Stimulated activated naive CD8-positive, alpha-beta T cell treated with anti-CD3 and anti-CD28 coated beads, Interleukin-15, Interleukin-2, amounts not matched to agents 100 U/mL and 50 U/mL, for 24 hours (primary cell): Measurements from ENCODE around the gene NRIP2.
A peak's percentile ranks its signal among the peaks of the same experiment; 100 is the strongest.
"Not testable (repeated sequence)": the region's sequence is repeated elsewhere in the genome, so short reads cannot be mapped to it uniquely, and the experiment has no call there.

Experiments used
- ATAC-seq: fragments of 150-1000 bp; cut with Tn5 transposase; one replicate; pipeline ENCODE4 v1.10.0; 2021
- DNase-seq: peaks from one replicate; pipeline ENCODE4 v3.0.0; 2021

The NRIP2 gene, protein sequence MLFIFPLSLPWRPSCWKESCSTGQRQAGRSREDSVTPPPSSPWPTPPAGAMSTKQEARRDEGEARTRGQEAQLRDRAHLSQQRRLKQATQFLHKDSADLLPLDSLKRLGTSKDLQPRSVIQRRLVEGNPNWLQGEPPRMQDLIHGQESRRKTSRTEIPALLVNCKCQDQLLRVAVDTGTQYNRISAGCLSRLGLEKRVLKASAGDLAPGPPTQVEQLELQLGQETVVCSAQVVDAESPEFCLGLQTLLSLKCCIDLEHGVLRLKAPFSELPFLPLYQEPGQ

DNA sequence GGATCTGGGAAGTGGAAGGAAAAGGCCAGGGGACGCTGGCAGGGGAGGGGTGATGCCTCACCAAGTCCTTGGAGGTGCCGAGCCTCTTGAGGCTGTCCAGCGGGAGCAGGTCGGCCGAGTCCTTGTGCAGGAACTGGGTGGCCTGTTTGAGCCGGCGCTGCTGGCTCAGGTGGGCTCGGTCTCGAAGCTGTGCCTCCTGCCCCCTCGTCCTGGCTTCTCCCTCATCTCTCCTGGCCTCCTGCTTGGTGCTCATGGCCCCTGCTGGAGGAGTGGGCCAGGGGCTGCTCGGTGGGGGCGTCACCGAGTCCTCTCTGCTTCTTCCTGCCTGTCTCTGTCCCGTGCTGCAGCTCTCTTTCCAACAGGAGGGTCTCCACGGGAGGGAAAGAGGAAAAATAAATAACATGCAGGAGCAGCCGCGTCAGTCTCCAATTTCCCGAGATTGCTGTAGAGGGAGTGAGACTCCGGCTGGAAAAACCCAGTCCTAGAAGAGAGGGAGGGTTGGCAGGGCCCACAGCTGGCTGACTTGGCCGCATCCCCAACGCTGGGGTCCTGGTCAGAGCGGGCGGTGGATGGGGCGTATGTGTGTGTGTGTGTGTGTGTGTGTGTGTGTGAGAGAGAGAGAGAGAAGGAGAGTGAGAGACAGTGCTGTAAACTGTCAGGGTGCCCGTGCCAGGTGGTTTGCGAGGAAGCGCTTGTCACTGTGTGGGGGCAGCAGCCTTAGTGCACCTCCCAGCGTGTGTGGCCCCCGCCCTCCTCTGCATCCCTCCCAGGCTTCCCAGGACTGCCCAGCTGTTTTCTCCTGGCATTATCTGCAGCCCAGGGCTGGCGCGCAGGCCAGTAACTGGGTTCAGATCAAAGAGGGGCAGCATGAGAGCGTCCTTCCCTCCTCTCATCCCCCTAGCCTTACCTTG lies at the start of gene NRIP2:
TSS of gene NRIP2 (minus strand) at position 455 of the 911 bp plus-strand sequence. CDS start at position 403, 52 bp downstream.
- DNase-seq (no peak), ATAC-seq (no peak)

DNA sequence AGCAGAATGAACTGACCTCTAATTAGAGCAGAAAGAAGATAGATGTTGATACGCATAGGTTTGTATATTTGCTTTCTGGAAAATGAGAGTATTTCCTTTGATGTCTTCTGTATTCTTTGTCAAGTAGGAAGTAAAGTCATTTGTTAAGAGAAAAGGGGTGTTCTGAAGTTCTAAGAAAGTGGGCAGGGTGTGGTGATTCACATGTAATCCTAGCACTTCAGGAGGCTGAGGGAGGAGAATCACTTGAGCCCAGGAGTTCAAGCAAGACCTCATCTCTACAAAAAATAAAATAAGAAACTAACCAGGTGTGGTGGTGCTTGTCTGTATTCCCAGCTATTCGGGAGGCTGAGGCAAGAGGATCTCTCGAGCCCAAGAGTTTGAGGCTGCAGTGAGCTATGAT lies 45.0 kb upstream of the NRIP2 start:
- no peak for DNase-seq
- ATAC-seq, result no peak

DNA sequence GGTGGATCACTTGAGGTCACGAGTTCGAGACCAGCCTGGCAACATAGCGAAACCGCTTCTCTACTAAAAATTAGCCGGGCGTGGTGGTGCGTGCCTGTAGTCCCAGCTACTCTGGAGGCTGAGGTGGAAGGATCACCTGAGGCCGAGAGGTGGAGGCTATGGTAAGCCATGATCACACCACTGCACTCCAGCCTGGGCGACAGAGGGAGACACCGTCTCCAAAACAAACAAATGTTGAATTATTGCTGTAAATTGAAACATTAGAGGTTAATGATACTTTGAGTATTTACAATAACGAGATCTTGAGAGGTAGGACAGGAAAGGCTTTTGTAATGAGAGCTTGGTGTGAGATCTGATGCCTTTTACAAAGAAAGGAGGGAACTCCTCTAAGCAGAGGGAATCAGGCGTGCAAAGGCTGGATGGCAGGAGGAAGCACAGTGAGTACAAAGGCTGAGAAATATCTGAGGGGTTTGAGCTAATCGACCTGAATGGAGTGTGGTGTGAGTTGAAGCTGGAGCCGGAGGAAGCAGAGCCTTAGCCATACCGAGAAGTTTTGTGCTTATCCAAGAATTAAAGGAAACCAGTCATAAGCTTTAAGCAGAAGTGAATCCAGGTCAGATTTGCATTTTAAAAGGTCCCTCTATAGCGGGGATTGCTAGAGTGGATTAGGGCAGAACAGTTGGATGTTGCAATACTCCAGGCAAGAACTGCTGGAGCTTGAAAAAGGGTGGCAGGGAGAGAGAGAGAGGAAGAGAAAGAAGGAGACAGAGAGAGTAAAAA lies 43.3 kb upstream of the NRIP2 start:
- ATAC-seq, result no peak
- no peak for DNase-seq

DNA sequence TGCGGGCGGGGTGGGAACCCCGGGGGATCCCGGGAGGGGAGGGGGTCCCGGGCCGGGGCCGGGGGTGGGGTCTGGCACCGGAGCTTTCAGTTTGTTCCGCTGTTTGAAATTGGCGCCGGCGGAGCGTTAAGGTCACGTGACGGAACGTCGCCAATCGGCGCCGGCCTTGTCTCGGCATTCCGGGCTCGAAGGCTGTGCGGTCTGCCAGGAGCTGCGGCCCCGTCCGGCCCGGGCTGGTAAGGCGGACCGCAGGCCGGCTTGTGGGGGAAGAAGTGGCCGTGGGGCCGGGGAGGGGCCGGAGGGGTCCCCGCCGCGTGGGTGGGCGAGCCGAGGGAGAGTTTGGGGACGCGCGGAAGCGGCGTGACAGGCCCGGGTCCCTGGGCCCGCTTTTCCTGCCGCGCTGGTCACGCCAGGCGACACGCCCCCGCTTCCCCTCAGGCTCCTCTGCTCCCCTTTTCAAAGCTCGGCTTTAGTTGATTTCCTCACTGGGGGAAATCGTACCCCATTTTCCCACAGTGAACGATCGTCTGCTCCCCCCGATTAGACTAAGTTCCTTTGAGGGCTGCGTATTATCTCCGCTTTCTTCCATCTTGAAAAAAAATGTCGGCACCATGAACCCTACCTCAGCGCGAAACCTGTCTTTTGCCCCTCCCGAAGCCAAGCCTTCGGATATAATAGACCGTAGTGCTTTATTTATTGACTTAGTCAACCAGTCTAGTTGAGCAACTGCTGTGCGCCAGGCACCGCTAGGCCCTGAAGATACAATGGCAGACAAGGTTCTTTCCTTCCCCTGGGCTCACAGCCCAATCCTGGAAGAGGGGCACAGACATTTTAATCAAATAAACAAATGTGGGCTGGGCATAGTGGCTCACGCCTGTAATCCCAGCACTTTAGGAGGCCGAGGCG lies 42.5 kb upstream of the NRIP2 start, which contains the start of the genes FOXM1 and RHNO1:
TSS of gene FOXM1 (minus strand) at position 128 of the 906 bp plus-strand sequence. CDS start 2,696 bp downstream, outside the sequence.
TSS of gene RHNO1 (plus strand) at position 177 of the 906 bp plus-strand sequence. CDS start 8,144 bp downstream, outside the sequence.
- ATAC-seq (peak; percentile 85), DNase-seq (peak; percentile 89)

DNA sequence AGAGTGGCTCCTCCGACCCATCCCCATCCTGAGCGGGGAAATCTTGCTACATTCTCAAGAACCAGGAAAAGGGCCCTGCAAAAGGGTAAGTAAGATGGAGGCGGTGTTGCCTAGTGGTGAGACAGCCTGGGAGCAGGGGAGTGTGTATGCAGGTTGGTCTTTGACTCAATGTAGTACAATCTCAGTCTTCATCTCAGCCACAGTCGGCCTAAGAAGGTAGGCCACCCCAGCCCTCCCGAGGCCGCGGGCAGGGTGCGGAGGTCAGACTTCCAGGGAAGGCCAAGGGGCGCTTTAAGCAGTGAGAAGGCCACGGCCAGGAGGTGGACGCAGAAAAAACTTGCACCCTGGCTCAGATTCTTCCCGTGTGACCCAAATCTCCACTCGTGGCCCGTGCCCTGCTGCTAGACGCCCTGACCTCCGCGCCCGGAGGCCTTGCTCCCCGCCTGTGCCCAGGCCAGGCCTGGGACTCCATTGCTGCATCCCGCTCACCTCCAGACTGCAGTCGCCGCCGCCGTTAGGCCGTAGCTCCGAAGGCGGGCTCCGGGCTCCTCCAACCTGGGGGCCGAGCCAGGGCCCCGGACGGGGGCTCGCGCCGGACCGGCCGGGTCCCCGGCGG lies 41.7 kb upstream of the NRIP2 start:
- peak; percentile 77 for ATAC-seq

DNA sequence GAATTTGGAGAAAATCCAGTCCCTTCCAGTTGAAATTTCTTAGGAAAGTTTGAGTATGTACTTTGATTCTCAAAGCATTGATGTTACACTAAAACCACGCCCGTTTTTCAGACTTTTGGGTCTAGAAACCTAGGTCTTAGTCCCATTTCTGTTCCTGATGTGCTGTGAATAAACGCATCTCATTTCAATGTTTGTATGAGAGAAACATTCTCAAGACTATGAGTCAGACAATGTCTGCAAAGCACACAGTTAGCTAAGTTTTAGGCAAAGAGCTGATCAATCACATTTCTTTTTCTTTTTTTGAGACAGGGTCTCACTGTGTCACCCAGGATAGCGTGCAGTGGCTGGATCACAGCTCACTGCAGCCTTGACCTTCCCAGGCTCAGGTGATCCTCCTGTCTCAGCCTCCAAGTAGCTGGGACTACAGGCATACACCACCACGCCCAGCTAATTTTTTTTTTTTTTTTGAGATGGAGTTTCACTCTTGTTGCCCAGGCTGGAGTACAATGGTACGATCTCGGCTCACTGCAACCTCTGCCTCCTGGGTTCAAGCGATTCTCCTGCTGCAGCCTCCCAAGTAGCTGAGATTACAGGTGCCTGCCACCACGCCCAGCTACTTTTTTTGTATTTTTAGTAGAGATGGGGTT lies 34.3 kb upstream of the NRIP2 start:
- ATAC-seq, DNase-seq: not testable (repeated sequence)

More for the DNA sequence above, 41.7 kb upstream of the NRIP2 start:
- DNase-seq, result peak; percentile 42

DNA sequence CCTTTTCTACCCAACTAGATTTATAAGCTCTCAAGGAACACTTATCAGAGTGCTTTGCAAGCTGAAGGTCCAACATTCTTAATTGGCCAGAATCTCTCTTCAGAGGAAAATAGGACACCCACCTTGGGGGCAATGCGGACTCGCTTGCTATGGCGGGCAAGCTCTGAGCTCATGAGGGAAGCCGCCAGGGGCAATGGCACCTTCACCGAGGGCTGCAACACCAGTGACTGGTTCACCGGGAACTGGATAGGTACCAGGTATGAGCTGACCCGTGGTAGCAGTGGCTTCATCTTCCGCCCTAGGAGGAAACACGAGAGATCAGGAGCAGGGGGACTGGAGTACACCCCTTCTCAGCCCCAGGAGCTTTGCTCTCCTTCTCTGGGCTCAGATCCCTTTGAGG lies 29.4 kb upstream of the NRIP2 start:
- ATAC-seq, result no peak
- DNase-seq, result no peak

DNA sequence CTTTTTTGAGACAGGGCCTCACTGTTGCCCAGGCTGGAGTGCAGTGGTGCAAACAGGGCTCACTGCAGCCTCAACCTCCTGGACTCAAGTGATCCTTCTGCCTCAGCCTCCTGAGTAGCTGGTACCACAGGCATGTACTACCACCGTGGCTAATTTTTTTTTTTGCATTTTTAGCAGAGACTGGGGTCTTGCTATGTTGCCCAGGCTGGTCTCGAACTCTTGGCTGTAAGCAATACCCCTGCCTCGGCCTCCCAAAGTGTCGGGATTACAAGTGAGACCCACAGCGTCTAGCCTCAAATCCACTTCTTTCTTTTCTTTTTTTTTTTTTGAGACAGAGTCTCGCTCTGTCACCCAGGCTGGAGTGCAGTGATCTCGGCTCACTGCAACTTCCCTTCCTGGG lies 28.6 kb upstream of the NRIP2 start:
- ATAC-seq, DNase-seq: not testable (repeated sequence)

DNA sequence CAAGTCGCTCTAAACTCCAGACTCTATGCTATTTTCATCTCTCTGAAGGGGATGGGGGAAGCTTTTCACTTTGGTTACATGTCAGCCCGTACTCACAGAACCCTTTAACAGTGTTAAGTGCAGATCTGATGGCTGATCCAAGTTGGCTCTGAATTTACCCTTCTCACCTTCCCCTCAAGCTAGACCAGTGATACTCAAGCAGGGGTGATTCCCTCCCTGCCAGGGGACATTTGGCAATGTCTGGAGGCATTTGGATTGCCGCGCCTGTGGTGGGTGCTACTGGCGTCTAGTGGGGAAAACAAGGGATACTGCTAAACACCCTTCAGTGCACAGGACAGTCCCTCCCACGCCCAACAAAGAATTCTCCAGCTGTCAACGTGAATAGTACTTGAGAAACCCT lies 28.0 kb upstream of the NRIP2 start:
- no peak for ATAC-seq
- DNase-seq, result no peak

DNA sequence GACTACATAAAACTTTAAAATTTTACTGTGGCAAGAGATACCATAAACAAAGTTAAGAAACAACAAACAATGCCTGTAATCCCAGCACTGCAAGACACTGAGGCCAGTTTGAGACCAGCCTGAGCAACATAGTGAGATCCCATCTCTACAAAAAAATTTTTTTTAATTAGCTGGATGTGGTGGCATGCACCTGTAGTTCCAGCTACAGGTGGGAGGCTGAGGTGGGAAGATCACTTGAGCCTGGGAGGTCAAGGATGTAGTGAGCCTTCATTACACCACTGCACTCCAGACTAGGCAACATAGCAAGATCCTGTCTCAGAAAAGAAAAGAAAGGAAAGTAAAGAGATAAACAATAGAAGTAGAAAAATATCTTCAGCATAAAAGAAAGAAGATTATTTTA lies 25.3 kb upstream of the NRIP2 start:
- ATAC-seq (no peak), DNase-seq (no peak)

DNA sequence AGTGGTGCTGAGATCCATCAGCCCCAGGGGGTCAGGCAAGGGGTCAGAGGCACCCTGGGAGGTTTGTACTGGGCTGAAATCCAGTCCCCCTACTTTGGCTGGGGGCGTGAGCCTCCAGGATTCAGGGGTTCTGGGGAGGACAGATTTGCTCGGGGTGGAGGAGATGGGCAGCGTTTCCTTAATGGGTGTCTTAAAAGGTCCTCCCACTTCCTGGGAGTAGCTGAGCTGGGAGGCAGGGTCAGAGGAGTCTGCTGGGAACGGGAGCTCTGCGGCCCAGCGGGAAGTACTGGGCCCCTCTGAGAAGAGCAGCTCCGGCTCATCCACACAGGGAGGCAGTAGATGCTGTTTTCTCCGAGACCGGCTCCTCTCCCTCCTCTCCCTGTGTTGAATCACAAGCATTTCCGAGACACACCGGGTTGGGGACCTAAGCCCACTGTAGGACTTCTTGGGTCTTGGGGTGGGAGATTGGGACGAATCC lies 24.1 kb upstream of the NRIP2 start:
- DNase-seq, result no peak

DNA sequence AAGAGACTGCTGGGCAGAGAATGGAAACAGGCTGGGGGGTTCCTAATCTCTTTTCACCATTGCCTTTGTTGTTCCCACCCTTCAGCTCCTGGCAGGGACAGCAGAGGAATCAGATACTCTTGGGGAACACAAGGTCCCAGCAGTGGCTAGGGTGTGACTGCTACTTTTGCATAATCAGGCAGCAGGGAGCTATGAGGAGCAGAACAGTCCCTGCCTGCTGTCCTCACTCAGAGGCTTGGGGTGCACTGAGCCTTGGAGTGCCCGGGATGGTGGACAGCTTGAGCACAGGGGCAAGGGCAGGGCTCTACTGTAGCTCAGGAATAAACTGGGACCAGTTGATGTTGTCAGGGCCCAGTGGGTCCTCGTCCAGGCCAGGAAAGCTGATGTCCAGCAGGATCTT lies 23.5 kb upstream of the NRIP2 start:
- ATAC-seq, result no peak

More for the DNA sequence above, 24.1 kb upstream of the NRIP2 start:
- no peak for ATAC-seq

DNA sequence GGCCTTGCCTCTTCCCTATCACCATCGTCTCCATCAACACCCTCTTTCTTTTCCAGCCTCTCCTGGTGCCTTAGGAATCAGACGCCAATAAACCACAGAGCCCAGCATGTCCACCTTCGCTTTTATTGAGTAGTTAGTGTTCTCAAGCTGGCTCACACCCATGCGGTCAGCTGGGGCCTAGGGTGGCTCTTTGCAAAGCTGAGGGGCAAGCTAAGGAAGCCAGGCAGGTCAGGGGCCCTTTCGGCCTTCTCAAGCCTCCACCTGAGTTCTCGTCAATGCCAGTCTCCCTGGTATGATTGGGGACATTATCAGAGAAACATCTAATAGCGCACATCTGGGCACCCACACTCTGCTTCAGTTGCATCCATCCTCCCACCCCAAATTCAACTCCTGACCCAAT lies 22.7 kb upstream of the NRIP2 start:
- DNase-seq, result no peak
- no peak for ATAC-seq

More for the DNA sequence above, 23.5 kb upstream of the NRIP2 start:
- no peak for DNase-seq

DNA sequence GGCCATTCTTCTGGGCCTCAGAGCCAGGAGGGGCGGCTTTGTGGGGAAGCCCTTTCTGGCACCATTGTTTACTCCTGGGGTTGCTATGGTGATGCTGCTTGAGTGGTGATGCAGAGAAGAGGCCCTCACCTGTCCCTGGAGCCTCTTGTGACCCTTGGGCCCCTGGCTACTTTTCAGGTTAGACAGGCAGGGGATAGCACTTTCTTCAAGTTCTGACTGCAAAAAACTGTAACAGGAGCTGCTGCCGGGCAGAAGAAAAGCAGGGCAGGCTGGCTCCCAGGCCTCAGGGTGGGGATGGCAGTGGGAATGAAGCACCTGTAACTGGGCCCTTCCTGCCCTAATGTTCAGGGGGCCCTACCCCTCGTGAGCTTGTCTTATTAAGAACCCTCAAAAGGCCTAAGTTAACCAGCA lies 22.2 kb upstream of the NRIP2 start, which contains the start of gene TEX52:
TSS of gene TEX52 (minus strand) at position 19 of the 411 bp plus-strand sequence. CDS start at position 6, 13 bp downstream.
- DNase-seq (no peak), ATAC-seq (no peak)

DNA sequence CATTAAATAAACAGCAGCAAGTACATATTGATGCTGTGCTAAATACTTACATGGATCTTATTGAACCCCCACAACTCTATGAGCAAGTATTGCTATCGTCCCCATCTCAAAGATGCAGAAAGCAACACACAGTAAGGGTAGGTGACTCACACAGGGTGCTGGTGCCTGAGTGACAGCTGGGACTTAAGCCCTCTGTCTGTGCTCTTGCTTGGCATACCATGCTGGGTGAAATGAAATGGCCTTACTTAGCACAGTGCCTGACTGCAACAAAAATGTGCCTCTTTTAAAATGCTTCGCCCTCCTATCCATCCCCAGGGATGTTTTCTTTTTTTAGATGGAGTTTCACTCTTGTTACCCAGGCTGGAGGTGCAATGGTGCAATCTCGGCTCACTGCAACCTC lies 21.2 kb upstream of the NRIP2 start:
- DNase-seq (no peak), ATAC-seq (no peak)

DNA sequence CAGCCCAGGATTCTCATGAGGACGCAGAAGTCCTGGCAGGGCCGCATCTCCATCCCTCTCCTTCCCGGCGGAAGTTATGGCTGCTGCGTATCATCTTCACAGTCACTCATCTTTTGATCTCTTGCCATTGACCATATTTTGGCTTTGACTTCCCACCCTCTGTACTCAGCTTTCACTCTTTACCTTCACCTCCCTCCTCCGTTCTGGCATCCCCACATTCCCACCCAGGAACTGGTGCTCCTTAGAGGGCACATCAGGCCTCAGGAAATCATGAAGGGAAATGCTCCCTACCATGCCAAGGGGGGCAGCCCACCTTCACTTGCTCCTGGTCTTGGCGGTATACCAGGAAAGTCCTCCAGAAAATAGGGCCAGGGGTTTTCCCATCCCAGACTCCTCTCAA lies 20.7 kb upstream of the NRIP2 start:
- DNase-seq (no peak), ATAC-seq (no peak)

DNA sequence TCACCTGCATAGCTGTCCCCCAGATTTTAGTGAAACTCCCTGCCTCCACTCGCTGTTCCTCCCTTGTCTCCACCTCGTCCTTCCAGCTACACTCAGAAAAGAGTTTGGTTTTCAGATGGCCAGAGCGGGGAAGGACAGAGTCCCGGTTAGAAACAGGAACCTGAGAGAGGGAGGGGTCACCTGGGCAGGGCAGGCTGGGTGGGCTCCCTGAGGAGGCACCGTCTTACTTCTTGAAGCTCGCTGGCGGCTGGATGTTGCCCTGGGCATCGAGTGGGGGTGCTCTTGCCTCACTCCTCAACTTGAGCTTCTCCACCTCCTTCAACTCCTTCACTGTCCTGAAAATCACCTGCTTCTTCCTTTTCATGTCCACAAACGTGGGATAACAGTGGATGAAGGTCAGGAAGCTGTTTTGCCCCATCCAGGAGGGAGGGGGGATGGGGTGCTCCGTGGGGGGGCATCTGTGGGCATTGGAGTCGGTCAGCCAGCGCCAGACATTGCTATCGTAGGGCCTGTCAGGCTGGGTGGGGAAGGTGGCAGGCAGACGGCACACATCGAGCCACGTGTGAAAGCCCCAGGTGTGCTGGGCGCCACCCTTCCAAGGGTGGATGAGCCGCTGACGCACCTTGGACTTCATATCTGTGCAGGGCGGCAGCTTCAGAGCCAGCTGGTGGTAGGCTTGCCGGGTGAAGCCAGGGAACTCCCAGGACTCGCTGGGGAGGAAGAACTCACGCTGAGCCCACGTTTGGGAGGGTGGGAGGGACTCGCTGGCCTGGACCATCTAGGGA lies 20.0 kb upstream of the NRIP2 start:
- ATAC-seq, result no peak
- no peak for DNase-seq

DNA sequence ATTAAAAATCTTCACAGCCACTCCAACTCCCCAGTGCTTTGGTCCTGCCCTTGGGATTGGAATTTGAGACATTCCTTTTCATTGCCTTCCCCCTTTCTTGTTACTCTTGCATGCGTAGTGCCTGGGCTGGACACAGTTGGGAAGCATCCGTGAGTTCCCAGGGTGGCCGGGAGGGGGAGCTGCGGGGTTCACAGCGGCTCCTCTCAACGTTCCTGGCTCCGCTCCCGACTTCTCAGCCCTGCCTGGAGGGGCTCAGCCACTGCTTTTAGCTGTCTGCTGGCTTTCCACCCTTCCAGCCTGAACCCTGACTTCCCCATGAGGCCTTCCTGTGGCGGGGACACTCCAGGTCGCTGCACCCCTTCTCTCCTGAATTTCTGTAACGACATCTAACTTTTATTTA lies 18.8 kb upstream of the NRIP2 start:
- DNase-seq (peak; percentile 67), ATAC-seq (peak; percentile 72)

DNA sequence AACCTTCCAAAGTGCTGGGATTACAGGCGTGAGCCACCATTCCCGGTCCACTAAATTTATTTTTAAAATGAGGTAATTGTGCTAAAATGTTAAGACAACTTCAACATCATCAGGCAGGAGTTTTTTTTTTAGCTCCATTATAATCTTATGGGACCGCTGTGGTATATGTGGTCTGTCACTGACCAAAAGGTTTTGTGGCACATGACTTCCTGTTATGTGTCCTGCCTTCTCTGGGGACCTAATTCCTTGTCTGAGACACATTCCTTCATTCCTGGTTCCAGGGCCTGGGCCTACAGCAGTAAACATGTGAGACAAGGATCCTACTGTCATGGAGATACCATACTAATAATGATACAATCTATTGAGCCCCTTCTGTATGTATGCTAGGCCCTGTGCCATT lies 17.1 kb upstream of the NRIP2 start:
- no peak for ATAC-seq
- no peak for DNase-seq
